Stomach (tissue), 9 donors: ENCODE data around the gene EFNA1. TPM values are rescaled to one million over a fixed set of nuclear protein-coding genes. Genes with fewer than 3 reads are reported as not detected.
"Not testable (repeated sequence)": the region's sequence is repeated elsewhere in the genome, so short reads cannot be mapped to it uniquely, and the experiment has no call there.

ENCODE experiments used
- DNase-seq, 2 donors: peaks; one replicate each; pipeline versions ENCODE4 v3.0.0 to v3.0.0-alpha.2; 2013 to 2019
- H3K27ac ChIP-seq, 5 donors: fragments of 200-600 bp in 4 of 5; sonication (generic) in 4 of 5; one replicate each; pipeline ENCODE4 v1.5.1; 2013 to 2019; ENCODE audit warnings: mild to moderate bottlenecking in 1 of 5, moderate library complexity in 1 of 5
- H3K27me3 ChIP-seq, 3 donors: fragments of 200-600 bp; sonication (generic); one replicate each; pipeline ENCODE4 v1.5.1; 2017 to 2019; ENCODE audit warnings: mixed run types in 1 of 3
- H3K36me3 ChIP-seq, 4 donors: fragments of 200-600 bp; sonication (generic); 1 replicate in 3 of 4; 2 replicates in 1 of 4; pipeline ENCODE4 v1.5.1; 2016 to 2019
- H3K4me1 ChIP-seq, 4 donors: fragments of 200-600 bp; sonication (generic); one replicate each; pipeline ENCODE4 v1.5.1; 2016 to 2019
- H3K4me3 ChIP-seq, 4 donors: fragments of 200-600 bp; sonication (generic) in 3 of 4; one replicate each; pipeline ENCODE4 v1.5.1; 2016 to 2019; ENCODE audit warnings: mild to moderate bottlenecking in 1 of 4
- H3K9me3 ChIP-seq, 4 donors: fragments of 200-600 bp; sonication (generic); one replicate each; pipeline ENCODE4 v1.5.1; 2016 to 2019
- EP300 ChIP-seq: sonication (generic); formaldehyde crosslinking; IDR thresholded peaks from one replicate; pipeline ENCODE4 v1.6.1; 2017; ENCODE audit warnings: antibody characterized with exemption
- POLR2A ChIP-seq, 4 donors: fragments of 450-650 bp; IDR thresholded peaks; one replicate each; pipeline ENCODE4 v1.6.1; 2016; ENCODE audit warnings: antibody characterized with exemption in 4 of 4, control low read depth in 2 of 4, mild to moderate bottlenecking in 1 of 4, moderate library complexity in 1 of 4
- POLR2AphosphoS5 ChIP-seq, 3 donors: sonication (generic); formaldehyde crosslinking; IDR thresholded peaks; one replicate each; pipeline ENCODE4 v1.6.1; 2016; ENCODE audit warnings: antibody characterized with exemption in 3 of 3
- WGBS, 5 donors: extraction: QIAGEN DNeasy Blood & Tissue Kit in 3 of 5; methylation state at CpG; one replicate each; pipeline versions ENCODE4 v1.1.5 to v1.1.7; 2013 to 2018; 5-methylcytosine and 5-hydroxymethylcytosine counted together
- intact Hi-C: fragments of 100-400 bp; cut with DNase I; formaldehyde crosslinking; loops from one replicate; pipeline ENCODE4 v1.15.1; 2023; ENCODE audit warnings: low total_unique reads
- polyA plus RNA-seq, 3 donors: library from polyadenylated mRNA; stranded (reverse); fragments of 200-250 nt; gene quantifications; one replicate each; pipeline ENCODE4 v1.2.3, GENCODE V29; 2013
- total RNA-seq, 5 donors: library from RNA; depleted of rRNA; stranded (reverse); fragments of >200 nt; gene quantifications; one replicate each; pipeline versions ENCODE4 v1.1.0 to v1.2.3, GENCODE V29; 2014 to 2016
- TF ChIP-seq, protein P1 (sequence below), 7 experiments: fragments of 450-650 bp in 4 of 7; fragments of 200-600 bp in 3 of 7; sonication (generic) in 3 of 7; IDR thresholded peaks; one replicate each; pipeline ENCODE4 v1.5.1; 2016 to 2019; ENCODE audit warnings: antibody characterized with exemption in 7 of 7, control low read depth in 2 of 7, mild to moderate bottlenecking in 1 of 7
- donor health status: healthy with polysubstance abuse.
- donor health status: Bipolar disorder and iron deficiency.
- donor health status: healthy.

The EFNA1 gene
- total and polyA plus RNA-seq, 8 donors, result 12.2 to 75.3 (median 36.5) TPM

DNA sequence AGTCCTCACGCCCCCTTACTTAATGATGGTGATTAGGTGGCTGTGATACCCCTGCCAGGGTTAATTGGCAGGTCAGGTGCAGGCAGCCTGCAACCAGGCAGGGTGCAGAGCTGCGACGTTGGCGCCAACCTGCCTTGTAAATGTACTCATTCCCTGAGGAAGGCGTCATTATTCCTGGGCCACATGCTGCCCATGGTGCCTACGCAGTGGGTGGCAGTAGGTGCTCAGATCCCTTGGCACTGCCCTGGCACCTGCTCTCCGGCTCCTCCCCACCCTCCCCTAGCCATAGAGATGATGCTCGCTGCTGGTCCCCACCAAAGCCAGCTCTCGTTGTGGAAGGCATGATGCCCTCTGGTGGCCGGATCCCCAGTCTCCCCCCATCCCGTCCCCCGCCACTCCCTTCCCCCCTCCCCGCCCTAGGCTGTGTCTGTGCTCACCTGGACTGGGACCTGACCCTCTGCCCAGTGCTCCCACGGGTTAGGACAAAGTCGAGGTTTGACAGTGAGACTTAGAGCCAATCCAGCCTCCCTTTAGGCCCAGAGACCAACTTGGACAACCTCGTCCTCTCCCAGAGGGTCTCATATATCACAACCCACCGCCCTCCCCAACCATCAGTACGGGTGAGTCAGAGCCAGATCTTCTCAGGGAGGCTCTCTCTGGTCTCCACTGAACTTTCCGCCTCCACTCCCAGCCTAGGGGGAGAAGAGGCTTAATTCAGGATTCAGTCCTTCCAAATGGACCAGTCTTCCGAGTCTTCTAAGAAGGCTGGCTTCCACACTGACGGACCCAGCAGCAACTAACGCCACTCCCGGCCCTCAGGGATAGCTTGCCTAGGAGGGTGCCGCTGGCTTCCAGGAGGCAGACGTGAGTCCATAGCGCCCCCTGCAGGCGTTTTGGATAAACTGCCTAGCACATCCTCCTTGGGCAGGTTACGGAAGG is 39.8 kb downstream of the EFNA1 start:
- H3K4me1 ChIP-seq, result peaks cover 19 to 39% (median 26%) of the 10 kb centered on the region in 4 donors
- H3K9me3 ChIP-seq, result no peaks in the 10 kb centered on the region
- TF ChIP-seq POLR2A (IDR thresholded peaks at IDR 0.05), result no peak
- TF ChIP-seq, protein P1, sequence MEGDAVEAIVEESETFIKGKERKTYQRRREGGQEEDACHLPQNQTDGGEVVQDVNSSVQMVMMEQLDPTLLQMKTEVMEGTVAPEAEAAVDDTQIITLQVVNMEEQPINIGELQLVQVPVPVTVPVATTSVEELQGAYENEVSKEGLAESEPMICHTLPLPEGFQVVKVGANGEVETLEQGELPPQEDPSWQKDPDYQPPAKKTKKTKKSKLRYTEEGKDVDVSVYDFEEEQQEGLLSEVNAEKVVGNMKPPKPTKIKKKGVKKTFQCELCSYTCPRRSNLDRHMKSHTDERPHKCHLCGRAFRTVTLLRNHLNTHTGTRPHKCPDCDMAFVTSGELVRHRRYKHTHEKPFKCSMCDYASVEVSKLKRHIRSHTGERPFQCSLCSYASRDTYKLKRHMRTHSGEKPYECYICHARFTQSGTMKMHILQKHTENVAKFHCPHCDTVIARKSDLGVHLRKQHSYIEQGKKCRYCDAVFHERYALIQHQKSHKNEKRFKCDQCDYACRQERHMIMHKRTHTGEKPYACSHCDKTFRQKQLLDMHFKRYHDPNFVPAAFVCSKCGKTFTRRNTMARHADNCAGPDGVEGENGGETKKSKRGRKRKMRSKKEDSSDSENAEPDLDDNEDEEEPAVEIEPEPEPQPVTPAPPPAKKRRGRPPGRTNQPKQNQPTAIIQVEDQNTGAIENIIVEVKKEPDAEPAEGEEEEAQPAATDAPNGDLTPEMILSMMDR (IDR thresholded peaks at IDR 0.05), result peak in 5 of 7 experiments; percentile 68 to 96 (median 82)
- peak in 1 of 3 donors; percentile 71 for TF ChIP-seq POLR2AphosphoS5 (IDR thresholded peaks at IDR 0.05)
- no peak for TF ChIP-seq EP300
- peak; percentile 92 to 95 for DNase-seq
- peak overlapping the region in 2 of 4 donors; percentile 7 to 24 for H3K4me3 ChIP-seq
- peaks cover 6 to 26% (median 25%) of the 10 kb centered on the region in 4 donors for H3K36me3 ChIP-seq
- 4 to 8% (median 5%) methylated on average over 24 to 28 of the region's 28 CpGs for WGBS, 5 donors
- H3K27me3 ChIP-seq, result peaks cover 0 to 5% (median 0%) of the 10 kb centered on the region in 3 donors
- H3K27ac ChIP-seq, result peak overlapping the region; percentile 41 to 74 (median 57)
- intact Hi-C loops, result loop anchor here (5.0 kb wide), 1 partner anchor 75 kb away; no protein-coding TSS in a partner anchor

DNA sequence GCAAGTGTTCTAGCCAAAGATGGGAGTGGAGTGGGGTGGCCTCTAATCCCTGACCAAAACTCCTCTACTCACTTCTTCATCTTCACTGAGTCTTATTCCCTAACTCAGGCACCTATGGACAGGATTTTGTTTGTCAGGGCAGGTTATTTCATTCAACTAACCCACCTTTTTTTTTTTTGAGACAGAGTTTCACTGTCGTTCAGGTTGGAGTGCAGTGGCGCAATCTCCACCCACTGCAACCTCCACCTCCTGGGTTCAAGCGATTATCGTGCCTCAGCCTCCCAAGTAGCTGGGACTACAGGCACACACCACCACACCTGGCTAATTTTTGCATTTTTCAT is 40.4 kb downstream of the EFNA1 start:
- not testable (repeated sequence) for H3K9me3 ChIP-seq, H3K4me3 ChIP-seq, H3K27me3 ChIP-seq, DNase-seq, H3K27ac ChIP-seq
- Histone ChIP-seq H3K36me3 (peaks cover 6 to 26% (median 25%) of the 10 kb centered on the region in 4 donors), H3K4me1 (peaks cover 20 to 43% (median 29%) of the 10 kb centered on the region in 4 donors)
- TF ChIP-seq, protein P1 (IDR thresholded peaks at IDR 0.05), result peak in 1 of 7 experiments; percentile 5
- 26 to 46% (median 42%) methylated on average over 4 of the region's 4 CpGs for WGBS, 5 donors
- intact Hi-C loops, result loop anchor here (5.0 kb wide), 1 partner anchor 76 kb away; no protein-coding TSS in a partner anchor

DNA sequence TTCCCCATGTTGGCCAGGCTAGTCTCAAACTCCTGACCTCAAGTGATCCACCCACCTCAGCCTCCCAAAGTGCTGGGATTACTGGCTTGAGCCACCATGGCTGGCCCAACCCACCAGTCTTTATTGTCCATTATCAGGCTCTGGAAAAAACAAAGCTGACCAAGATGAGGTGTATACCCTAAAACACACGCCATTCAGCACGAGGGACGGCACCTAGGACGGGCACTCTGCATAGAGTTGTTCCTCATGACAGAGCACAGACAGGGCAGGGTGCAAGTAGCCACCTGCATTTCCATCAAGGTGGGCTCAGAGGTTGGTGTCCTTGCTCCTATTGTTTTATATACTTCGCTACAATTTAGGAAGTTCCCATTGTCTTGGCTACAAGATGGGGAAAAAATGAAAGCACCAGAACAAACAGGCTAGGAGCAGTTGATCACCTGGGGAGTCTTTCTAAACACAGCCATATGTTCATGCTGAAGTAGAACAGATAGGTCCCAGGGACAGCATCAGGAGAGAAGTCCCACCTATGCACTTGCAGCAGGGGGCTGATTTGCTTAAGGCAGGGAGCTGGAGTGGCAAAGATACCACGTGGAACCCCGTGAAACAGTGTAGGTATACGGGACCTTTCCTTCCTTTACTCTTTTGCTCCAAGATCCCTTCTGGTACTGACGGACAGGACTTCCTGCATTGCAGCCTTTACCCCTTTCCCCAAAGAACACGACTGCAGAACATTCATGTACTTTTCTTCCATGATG is 41.0 kb downstream of the EFNA1 start:
- no peak for TF ChIP-seq POLR2AphosphoS5 (IDR thresholded peaks at IDR 0.05)
- TF ChIP-seq, protein P1 (IDR thresholded peaks at IDR 0.05), result no peak
- TF ChIP-seq EP300, result no peak
- TF ChIP-seq POLR2A (IDR thresholded peaks at IDR 0.05), result no peak
- WGBS, 5 donors, result 77 to 86% (median 81%) methylated on average over 10 of the region's 10 CpGs
- Histone ChIP-seq H3K4me3 (no peak overlapping the region), H3K4me1 (peaks cover 25 to 48% (median 33%) of the 10 kb centered on the region in 4 donors), H3K27me3 (peaks cover 0 to 6% (median 0%) of the 10 kb centered on the region in 3 donors), H3K27ac (no peak overlapping the region), H3K9me3 (no peaks in the 10 kb centered on the region), H3K36me3 (peaks cover 6 to 26% (median 25%) of the 10 kb centered on the region in 4 donors)
- intact Hi-C loops, result loop anchor here (5.0 kb wide), 1 partner anchor 76 kb away; no protein-coding TSS in a partner anchor
- no peak for DNase-seq

DNA sequence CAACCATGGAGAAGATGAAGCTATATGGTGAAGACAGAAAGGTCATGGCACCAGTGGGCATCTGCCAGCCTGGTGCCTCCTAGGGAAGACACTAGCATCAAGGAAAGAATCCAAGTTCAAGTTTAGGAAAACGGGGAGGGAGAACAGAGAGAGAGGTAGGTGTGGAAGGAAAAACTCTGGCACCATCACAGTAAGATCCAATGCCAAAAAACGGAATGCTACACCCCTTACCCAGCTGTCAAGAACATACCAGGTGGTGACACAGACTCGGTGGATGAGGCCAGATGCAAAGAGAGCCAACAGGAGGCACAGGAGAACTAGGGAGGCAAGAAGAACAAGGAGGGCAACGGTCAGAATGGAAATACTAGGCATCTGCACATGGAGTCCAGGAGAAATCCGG is 41.9 kb downstream of the EFNA1 start:
- WGBS, 5 donors, result 73 to 83% (median 79%) methylated on average over 5 of the region's 5 CpGs
- intact Hi-C loops, result loop anchor here (5.0 kb wide), 1 partner anchor 77 kb away; no protein-coding TSS in a partner anchor

More for the DNA sequence above, 41.9 kb downstream of the EFNA1 start:
- peaks cover 0 to 15% (median 5%) of the 10 kb centered on the region in 3 donors for H3K27me3 ChIP-seq
- no peak overlapping the region for H3K27ac ChIP-seq
- peaks cover 34 to 57% (median 42%) of the 10 kb centered on the region in 4 donors for H3K4me1 ChIP-seq
- H3K36me3 ChIP-seq, result peaks cover 6 to 26% (median 25%) of the 10 kb centered on the region in 4 donors
- TF ChIP-seq POLR2AphosphoS5 (IDR thresholded peaks at IDR 0.05) (no peak), POLR2A (IDR thresholded peaks at IDR 0.05) (no peak), EP300 (no peak)
- TF ChIP-seq, protein P1 (IDR thresholded peaks at IDR 0.05), result no peak
- H3K9me3 ChIP-seq, result no peaks in the 10 kb centered on the region
- no peak for DNase-seq
- no peak overlapping the region for H3K4me3 ChIP-seq
